K562 (cell line): Measurements from ENCODE around the gene SKAP2. TPM values are rescaled to one million over a fixed set of nuclear protein-coding genes. Genes with fewer than 3 reads are reported as not detected.

ENCODE experiments used
- ATAC-seq: fragments of 200-7000 bp; cut with Tn5 transposase; 3 replicates; pipeline ENCODE4 v1.9.1; 2020; ENCODE audit warnings: moderate library complexity
- BruUV-seq: library from RNA; stranded (reverse); fragments of 400-500 nt; replicated peaks from 2 replicates; lab custom pipeline; 2021; lab: Mats Ljungman, UMichigan
- CTCF ChIA-PET: fragments of 300-600 bp; formaldehyde crosslinking; extraction: SDS; loops from one replicate; lab custom pipeline; 2021; ENCODE audit warnings: low intra/inter-chr PET ratio; lab: Yijun Ruan, JAX
- POLR2A ChIA-PET: fragments of 300-600, 350-650 bp; sonication (Branson Sonifier 250); formaldehyde crosslinking; extraction: SDS; loops from one replicate; lab custom pipeline; 2021; ENCODE audit warnings: antibody characterized with exemption, inconsistent platforms; lab: Yijun Ruan, JAX
- DNase-seq, 4 experiments: peaks; one replicate each; pipeline versions ENCODE4 v3.0.0 to v3.0.0-alpha.2; 2011 to 2018; ENCODE audit warnings: low spot score in 3 of 4, mixed read lengths in 3 of 4; ENCODE audit errors: extremely low read depth in 1 of 4
- FAIRE-seq: peaks from 2 replicates; lab custom pipeline; 2011; peaks lifted over from hg19 to GRCh38; lab: Jason Lieb, UNC
- H2AFZ ChIP-seq: 2 replicates; pipeline ENCODE4 v1.6.0; 2011; ENCODE audit warnings: low read depth, low read length, control low read depth, inconsistent platforms
- H3K27ac ChIP-seq: fragments of 200-600 bp; 3 replicates; pipeline ENCODE4 v1.8.0; 2011; ENCODE audit warnings: low read depth, mild to moderate bottlenecking, control low read depth, inconsistent platforms, low read length, moderate library complexity, mixed read lengths; ENCODE audit errors: extremely low read depth
- H3K27me3 ChIP-seq, 2 experiments: fragments of 300-600 bp in 1 of 2; 2 replicates in 1 of 2; 3 replicates in 1 of 2; pipeline versions ENCODE4 v1.6.0 to v1.8.0; 2011; ENCODE audit warnings: inconsistent platforms in 2 of 2, low read length in 2 of 2, mild to moderate bottlenecking in 1 of 2, mixed read lengths in 1 of 2, moderate library complexity in 1 of 2; ENCODE audit not compliant: control insufficient read depth in 2 of 2, insufficient read depth in 2 of 2
- H3K36me3 ChIP-seq: fragments of 300-600 bp; 3 replicates; pipeline ENCODE4 v1.8.0; 2011; ENCODE audit warnings: mild to moderate bottlenecking, low read length, inconsistent platforms; ENCODE audit not compliant: control insufficient read depth, insufficient read depth
- H3K4me1 ChIP-seq, 2 experiments: fragments of 200-600 bp in 1 of 2; replicated peaks in 1 of 2; 2 replicates in 1 of 2; 3 replicates in 1 of 2; pipeline versions ENCODE4 v1.5.1 to v1.8.0; 2011; ENCODE audit warnings: inconsistent platforms in 2 of 2, low read length in 2 of 2, mild to moderate bottlenecking in 1 of 2, mixed read lengths in 1 of 2, moderate library complexity in 1 of 2; ENCODE audit not compliant: control insufficient read depth in 2 of 2, insufficient read depth in 2 of 2
- H3K4me2 ChIP-seq: 2 replicates; pipeline ENCODE4 v1.6.1; 2011; ENCODE audit warnings: low read length, control low read depth, inconsistent platforms, mixed read lengths; ENCODE audit not compliant: insufficient read depth
- H3K4me3 ChIP-seq: fragments of 200-600 bp; sonication (generic), shearing (Covaris generic); 2 replicates; pipeline ENCODE4 v1.5.1; 2016; ENCODE audit warnings: control low read depth, inconsistent platforms
- H3K79me2 ChIP-seq: fragments of 200-600 bp; 3 replicates; pipeline ENCODE4 v1.8.0; 2011; ENCODE audit warnings: low read length, inconsistent platforms; ENCODE audit not compliant: control insufficient read depth, insufficient read depth
- H3K9ac ChIP-seq, 2 experiments: 2 replicates each; pipeline versions ENCODE4 v1.6.0 to v1.6.1; 2011; ENCODE audit warnings: low read depth in 2 of 2, low read length in 2 of 2, control low read depth in 1 of 2, inconsistent platforms in 1 of 2, mild to moderate bottlenecking in 1 of 2, mixed read lengths in 1 of 2; ENCODE audit not compliant: insufficient read depth in 1 of 2
- H3K9me1 ChIP-seq: one replicate; pipeline ENCODE4 v1.6.0; 2011; ENCODE audit warnings: inconsistent platforms, mild to moderate bottlenecking, low read length, moderate library complexity; ENCODE audit not compliant: control insufficient read depth, insufficient read depth
- H3K9me3 ChIP-seq: replicated peaks from 2 replicates; pipeline ENCODE4 v1.5.1; 2011; ENCODE audit warnings: low read depth, low read length, inconsistent platforms; ENCODE audit not compliant: control insufficient read depth, insufficient read depth
- H4K20me1 ChIP-seq: replicated peaks from 2 replicates; pipeline ENCODE4 v1.6.1; 2011; ENCODE audit warnings: low read length, inconsistent platforms, mixed read lengths; ENCODE audit not compliant: control insufficient read depth, insufficient read depth
- CREB1 ChIP-seq, 2 experiments: sonication (generic) in 1 of 2; formaldehyde crosslinking in 1 of 2; IDR thresholded peaks; 2 replicates each; pipeline versions ENCODE4 v1.6.1 to v1.8.0; 2012 to 2022; ENCODE audit warnings: inconsistent platforms in 1 of 2, mild to moderate bottlenecking in 1 of 2, missing genetic modification reagents in 1 of 2, moderate library complexity in 1 of 2
- E2F1 ChIP-seq: sonication (generic); formaldehyde crosslinking; IDR thresholded peaks from 2 replicates; pipeline ENCODE4 v1.8.1; 2023; ENCODE audit warnings: mild to moderate bottlenecking, missing genetic modification reagents, moderate library complexity
- JUND ChIP-seq, 2 experiments: IDR thresholded peaks; 2 replicates in 1 of 2; 3 replicates in 1 of 2; pipeline ENCODE4 v1.6.1; 2011; ENCODE audit warnings: borderline replicate concordance in 2 of 2, low read depth in 2 of 2, low read length in 2 of 2, improper control_type of control experiment in 1 of 2, missing biosample characterization in 1 of 2, missing genetic modification characterization in 1 of 2, missing genetic modification reagents in 1 of 2
- LCOR ChIP-seq: sonication (generic); formaldehyde crosslinking; IDR thresholded peaks from 2 replicates; pipeline ENCODE4 v1.8.0; 2022; ENCODE audit warnings: mild to moderate bottlenecking, missing genetic modification reagents
- MAFG ChIP-seq: fragments of 450-650 bp; conservative IDR thresholded peaks from 2 replicates; pipeline ENCODE4 v1.6.1; 2016; ENCODE audit warnings: missing genetic modification characterization, missing compliant biosample characterization
- MTA1 ChIP-seq: fragments of 450-650 bp; IDR thresholded peaks from 2 replicates; pipeline ENCODE4 v1.6.1; 2017; ENCODE audit warnings: borderline replicate concordance
- RCOR1 ChIP-seq, 2 experiments: IDR thresholded peaks; 2 replicates each; pipeline ENCODE4 v1.6.1; 2012; ENCODE audit warnings: low read depth in 2 of 2, low read length in 2 of 2, borderline replicate concordance in 1 of 2, improper control_type of control experiment in 1 of 2
- SOX6 ChIP-seq: fragments of 450-650 bp; IDR thresholded peaks from 2 replicates; pipeline ENCODE4 v1.6.1; 2014; ENCODE audit warnings: mild to moderate bottlenecking
- ZFP36 ChIP-seq: fragments of 150-350 bp; IDR thresholded peaks from 2 replicates; pipeline ENCODE4 v1.6.1; 2018; ENCODE audit warnings: low read length, low read depth; ENCODE audit not compliant: partially characterized antibody
- WGBS: fragments of 100-300 bp; shearing (Covaris generic); methylation state at CpG from one replicate; pipeline ENCODE4 v1.1.6; 2016; ENCODE audit warnings: low coverage, mixed read lengths; ENCODE audit not compliant: insufficient coverage; ENCODE audit errors: missing lambda C conversion rate; 5-methylcytosine and 5-hydroxymethylcytosine counted together
- in situ Hi-C: fragments of 300-500 bp; cut with MboI; formaldehyde crosslinking; loops from 4 replicates; pipeline ENCODE4 v1.15.0; 2018; ENCODE audit warnings: inconsistent platforms, mixed read lengths
- intact Hi-C: fragments of 100-400 bp; cut with micrococcal nuclease; formaldehyde crosslinking; loops from 2 replicates; pipeline ENCODE4 v1.14.2; 2022
- polyA plus RNA-seq, 8 experiments: library from polyadenylated mRNA; depleted of rRNA in 4 of 8; stranded (reverse) in 5 of 8; unstranded in 3 of 8; fragments of >200 nt; fragmentation: Nextera tagmentation in 2 of 8; fragmentation: Illumina TruSeq in 1 of 8; extraction: Ambion mirVana in 2 of 8; extraction: Trizol in 1 of 8; gene quantifications; 2 replicates each; pipeline versions ENCODE4 v1.2.1 to v1.2.3, GENCODE V29; 2011 to 2014; ENCODE audit warnings: inconsistent platforms in 1 of 8, missing spikeins in 1 of 8
- total RNA-seq, 7 experiments: library from RNA; depleted of rRNA in 6 of 7; stranded (reverse); fragments of >200 nt in 6 of 7; fragmentation: Illumina TruSeq in 2 of 7; extraction: Trizol in 2 of 7; gene quantifications; 2 replicates each; pipeline versions ENCODE4 v1.2.1 to v1.2.3, GENCODE V29; 2011 to 2021; ENCODE audit warnings: low replicate concordance in 1 of 7
- TF ChIP-seq, protein P1 (sequence below), 2 experiments: fragments of 450-650 bp; formaldehyde crosslinking in 1 of 2; IDR thresholded peaks; 2 replicates each; pipeline versions ENCODE4 v1.4.0 to v1.6.1; 2014 to 2020; ENCODE audit warnings: mild to moderate bottlenecking in 2 of 2, borderline replicate concordance in 1 of 2, low read depth in 1 of 2

SKAP2 gene
- total and polyA plus RNA-seq, 9 of the 15 experiments (the other 6 are each of a cell fraction or from before 2014, with no cell fraction given), result 4.2 to 11.7 (median 8.3) TPM

GRCh38 chr7:26667514-26668133, 196.8 kb downstream of the SKAP2 start:
- peak; percentile 87 for ATAC-seq
- Histone ChIP-seq H3K9ac (no peak overlapping the region), H2AFZ (0 out of 2 replicates have a peak overlapping the region, but pooled peaks have one; percentile 2), H3K9me3 (no peaks in the 10 kb centered on the region), H3K4me2 (no peak overlapping the region), H4K20me1 (no peaks in the 10 kb centered on the region), H3K27me3 (peaks cover 0 to 9% of the 10 kb centered on the region in 2 experiments; a peak in 2 of 5 replicates), H3K36me3 (no peaks in the 10 kb centered on the region), H3K79me2 (no peaks in the 10 kb centered on the region), H3K9me1 (no peaks in the 10 kb centered on the region), H3K4me1 (no peaks in the 10 kb centered on the region), H3K27ac (no peak overlapping the region), H3K4me3 (no peak overlapping the region)
- 13% methylated on average over 5 of the region's 5 CpGs for WGBS
- BruUV-seq, result no TSS peak
- peak; percentile 93 for FAIRE-seq
- POLR2A ChIA-PET, result interaction anchor here (0.7 to 1.3 kb wide), 2 partner anchors 12 to 298 kb away, joined by 4 to 5 read pairs; no protein-coding TSS in a partner anchor
- intact Hi-C loops (loop anchor here (1.0 to 10.0 kb wide), 5 partner anchors 163 to 775 kb away; partner anchors contain the start of gene SNX10), in situ Hi-C loops (loop anchor here (5.0 to 25.0 kb wide), 3 partner anchors 300 to 673 kb away; no protein-coding TSS in a partner anchor)
- CTCF ChIA-PET, result interaction anchor here (0.6 to 5.0 kb wide), 8 partner anchors 83 to 1408 kb away, joined by 3 to 78 read pairs (median 4); no protein-coding TSS in a partner anchor
- DNase-seq, result peak; percentile 23 to 84 (median 44)
- TF ChIP-seq MAFG (tag), result peak; percentile 23; the same call in 1 of the 2 replicates
- peak in 1 of 2 experiments; percentile 50; a peak in 1 of 4 replicates for TF ChIP-seq RCOR1 (IDR thresholded peaks at IDR 0.05; ENCODE audit: borderline replicate concordance in 1 of 2, low read depth in 2 of 2, low read length in 2 of 2)
- TF ChIP-seq SOX6, result peak; percentile 34; the same call in 1 of the 2 replicates
- peak; percentile 14 for TF ChIP-seq ZFP36
- peak; percentile 26; the same call in 1 of the 2 replicates for TF ChIP-seq E2F1 (CRISPR knock-in tag)
- no peak for TF ChIP-seq CREB1 (IDR thresholded peaks at IDR 0.05)
- TF ChIP-seq CREB1 (CRISPR knock-in tag; IDR thresholded peaks at IDR 0.05), result no peak
- 0 out of 2 replicates have a peak, but pooled peaks have one; percentile 42 for TF ChIP-seq JUND (IDR thresholded peaks at IDR 0.05; ENCODE audit: borderline replicate concordance, low read depth, low read length)
- TF ChIP-seq JUND (tag; IDR thresholded peaks at IDR 0.05; ENCODE audit: borderline replicate concordance, low read depth, low read length), result no peak
- TF ChIP-seq, protein P1, sequence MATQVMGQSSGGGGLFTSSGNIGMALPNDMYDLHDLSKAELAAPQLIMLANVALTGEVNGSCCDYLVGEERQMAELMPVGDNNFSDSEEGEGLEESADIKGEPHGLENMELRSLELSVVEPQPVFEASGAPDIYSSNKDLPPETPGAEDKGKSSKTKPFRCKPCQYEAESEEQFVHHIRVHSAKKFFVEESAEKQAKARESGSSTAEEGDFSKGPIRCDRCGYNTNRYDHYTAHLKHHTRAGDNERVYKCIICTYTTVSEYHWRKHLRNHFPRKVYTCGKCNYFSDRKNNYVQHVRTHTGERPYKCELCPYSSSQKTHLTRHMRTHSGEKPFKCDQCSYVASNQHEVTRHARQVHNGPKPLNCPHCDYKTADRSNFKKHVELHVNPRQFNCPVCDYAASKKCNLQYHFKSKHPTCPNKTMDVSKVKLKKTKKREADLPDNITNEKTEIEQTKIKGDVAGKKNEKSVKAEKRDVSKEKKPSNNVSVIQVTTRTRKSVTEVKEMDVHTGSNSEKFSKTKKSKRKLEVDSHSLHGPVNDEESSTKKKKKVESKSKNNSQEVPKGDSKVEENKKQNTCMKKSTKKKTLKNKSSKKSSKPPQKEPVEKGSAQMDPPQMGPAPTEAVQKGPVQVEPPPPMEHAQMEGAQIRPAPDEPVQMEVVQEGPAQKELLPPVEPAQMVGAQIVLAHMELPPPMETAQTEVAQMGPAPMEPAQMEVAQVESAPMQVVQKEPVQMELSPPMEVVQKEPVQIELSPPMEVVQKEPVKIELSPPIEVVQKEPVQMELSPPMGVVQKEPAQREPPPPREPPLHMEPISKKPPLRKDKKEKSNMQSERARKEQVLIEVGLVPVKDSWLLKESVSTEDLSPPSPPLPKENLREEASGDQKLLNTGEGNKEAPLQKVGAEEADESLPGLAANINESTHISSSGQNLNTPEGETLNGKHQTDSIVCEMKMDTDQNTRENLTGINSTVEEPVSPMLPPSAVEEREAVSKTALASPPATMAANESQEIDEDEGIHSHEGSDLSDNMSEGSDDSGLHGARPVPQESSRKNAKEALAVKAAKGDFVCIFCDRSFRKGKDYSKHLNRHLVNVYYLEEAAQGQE (IDR thresholded peaks at IDR 0.05; ENCODE audit: borderline replicate concordance), result peak; percentile 83
- TF ChIP-seq, protein P1 (CRISPR knock-in tag; IDR thresholded peaks at IDR 0.05; ENCODE audit: low read depth), result no peak
- no peak for TF ChIP-seq MTA1
- 0 out of 2 replicates have a peak, but pooled peaks have one; percentile 27 for TF ChIP-seq LCOR (CRISPR knock-in tag)
